Fibroblast of lung (primary cell): ENCODE data around the gene MAT2A. TPM values are rescaled to one million over a fixed set of nuclear protein-coding genes. Genes with fewer than 3 reads are reported as not detected.
A peak's percentile ranks its signal among the peaks of the same experiment; 100 is the strongest.
"Not testable (repeated sequence)": the region's sequence is repeated elsewhere in the genome, so short reads cannot be mapped to it uniquely, and the experiment has no call there.

Experiments used
- DNase-seq, 2 donors: peaks; one replicate each; pipeline versions ENCODE4 v3.0.0 to v3.0.0-alpha.2; 2010; ENCODE audit warnings: low read depth in 2 of 2
- H2AFZ ChIP-seq: 2 replicates; pipeline ENCODE4 v1.5.1; 2012; ENCODE audit warnings: low read length, control low read depth, inconsistent platforms
- H3K27ac ChIP-seq: 2 replicates; pipeline ENCODE4 v1.5.1; 2011; ENCODE audit warnings: low read length, control low read depth; ENCODE audit not compliant: insufficient read depth
- H3K27me3 ChIP-seq: 2 replicates; pipeline ENCODE4 v1.5.1; 2011; ENCODE audit warnings: mild to moderate bottlenecking, low read length; ENCODE audit not compliant: control insufficient read depth, insufficient read depth
- H3K36me3 ChIP-seq: 2 replicates; pipeline ENCODE4 v1.5.1; 2011; ENCODE audit warnings: low read length; ENCODE audit not compliant: control insufficient read depth, insufficient read depth
- H3K4me1 ChIP-seq: 2 replicates; pipeline ENCODE4 v1.5.1; 2011; ENCODE audit warnings: low read length; ENCODE audit not compliant: control insufficient read depth, insufficient read depth; ENCODE audit errors: extremely low read depth
- H3K4me2 ChIP-seq: 2 replicates; pipeline ENCODE4 v1.5.1; 2011; ENCODE audit warnings: low read length, control low read depth; ENCODE audit not compliant: insufficient read depth; ENCODE audit errors: extremely low read depth
- H3K4me3 ChIP-seq, 4 experiments: fragments of 200-600 bp in 1 of 4; sonication (generic) in 1 of 4; replicated peaks in 1 of 4; 2 replicates each; pipeline ENCODE4 v1.5.1; 2011 to 2016; ENCODE audit warnings: low read length in 4 of 4, low read depth in 3 of 4, mild to moderate bottlenecking in 3 of 4, control low read depth in 2 of 4, inconsistent platforms in 1 of 4, mixed read lengths in 1 of 4; ENCODE audit not compliant: insufficient read depth in 1 of 4; ENCODE audit errors: control extremely low read depth in 1 of 4
- H3K79me2 ChIP-seq: 2 replicates; pipeline ENCODE4 v1.5.1; 2012; ENCODE audit warnings: mild to moderate bottlenecking, low read length, inconsistent platforms; ENCODE audit not compliant: control insufficient read depth, insufficient read depth
- H3K9ac ChIP-seq: 2 replicates; pipeline ENCODE4 v1.5.1; 2011; ENCODE audit warnings: mild to moderate bottlenecking, low read length, control low read depth; ENCODE audit not compliant: insufficient read depth
- H3K9me3 ChIP-seq: 2 replicates; pipeline ENCODE4 v1.5.1; 2012; ENCODE audit warnings: low read depth, low read length; ENCODE audit not compliant: control insufficient read depth, insufficient read depth
- H4K20me1 ChIP-seq: 2 replicates; pipeline ENCODE4 v1.5.1; 2011; ENCODE audit warnings: low read length; ENCODE audit not compliant: control insufficient read depth, insufficient read depth; ENCODE audit errors: extremely low read depth
- EZH2 ChIP-seq: IDR thresholded peaks from 2 replicates; pipeline ENCODE4 v1.5.1; 2012; ENCODE audit warnings: low read length, control low read depth, mild to moderate bottlenecking; ENCODE audit errors: missing control alignments
- polyA plus RNA-seq, 2 donors: library from polyadenylated mRNA; depleted of rRNA in 1 of 2; stranded (reverse) in 1 of 2; unstranded in 1 of 2; fragments of >200 nt; gene quantifications; 2 replicates each; pipeline ENCODE4 v1.2.1, GENCODE V29; 2011 to 2012; ENCODE audit warnings: missing spikeins in 1 of 2
- total RNA-seq: library from RNA; depleted of rRNA; stranded (reverse); fragments of >200 nt; gene quantifications from 2 replicates; pipeline ENCODE4 v1.2.1, GENCODE V29; 2014
- TF ChIP-seq, protein P1 (sequence below), 2 donors: IDR thresholded peaks in 1 of 2; conservative IDR thresholded peaks in 1 of 2; 1 replicate in 1 of 2; 2 replicates in 1 of 2; pipeline ENCODE4 v1.5.1; 2011 to 2012; ENCODE audit warnings: low read length in 2 of 2, control low read depth in 1 of 2, inconsistent platforms in 1 of 2, low read depth in 1 of 2, mild to moderate bottlenecking in 1 of 2

Gene MAT2A
- total and polyA plus RNA-seq, 2 donors (not counting 1 experiment from before 2014, with no cell fraction given) = 270 to 334 TPM

DNA sequence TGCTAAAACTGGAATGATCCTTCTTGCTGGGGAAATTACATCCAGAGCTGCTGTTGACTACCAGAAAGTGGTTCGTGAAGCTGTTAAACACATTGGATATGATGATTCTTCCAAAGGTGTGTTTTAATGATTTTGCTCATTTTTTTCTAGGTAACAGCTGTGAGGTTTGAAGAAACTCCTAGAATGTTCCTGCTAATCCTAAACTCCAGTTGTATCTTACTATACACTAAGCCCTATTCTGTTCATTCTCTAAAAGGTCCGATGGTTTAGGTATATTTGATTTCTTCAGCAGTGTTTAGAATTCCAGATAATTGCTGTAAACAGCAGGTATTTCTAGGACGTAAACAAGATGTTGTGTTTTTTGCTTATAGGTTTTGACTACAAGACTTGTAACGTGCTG, 2.3 kb downstream of the MAT2A start:
- H4K20me1 ChIP-seq = peaks cover 13% of the 10 kb centered on the region
- no peaks in the 10 kb centered on the region for H3K27me3 ChIP-seq
- H2AFZ ChIP-seq = no peak overlapping the region
- peaks cover 16% of the 10 kb centered on the region for H3K4me1 ChIP-seq
- TF ChIP-seq, protein P1, sequence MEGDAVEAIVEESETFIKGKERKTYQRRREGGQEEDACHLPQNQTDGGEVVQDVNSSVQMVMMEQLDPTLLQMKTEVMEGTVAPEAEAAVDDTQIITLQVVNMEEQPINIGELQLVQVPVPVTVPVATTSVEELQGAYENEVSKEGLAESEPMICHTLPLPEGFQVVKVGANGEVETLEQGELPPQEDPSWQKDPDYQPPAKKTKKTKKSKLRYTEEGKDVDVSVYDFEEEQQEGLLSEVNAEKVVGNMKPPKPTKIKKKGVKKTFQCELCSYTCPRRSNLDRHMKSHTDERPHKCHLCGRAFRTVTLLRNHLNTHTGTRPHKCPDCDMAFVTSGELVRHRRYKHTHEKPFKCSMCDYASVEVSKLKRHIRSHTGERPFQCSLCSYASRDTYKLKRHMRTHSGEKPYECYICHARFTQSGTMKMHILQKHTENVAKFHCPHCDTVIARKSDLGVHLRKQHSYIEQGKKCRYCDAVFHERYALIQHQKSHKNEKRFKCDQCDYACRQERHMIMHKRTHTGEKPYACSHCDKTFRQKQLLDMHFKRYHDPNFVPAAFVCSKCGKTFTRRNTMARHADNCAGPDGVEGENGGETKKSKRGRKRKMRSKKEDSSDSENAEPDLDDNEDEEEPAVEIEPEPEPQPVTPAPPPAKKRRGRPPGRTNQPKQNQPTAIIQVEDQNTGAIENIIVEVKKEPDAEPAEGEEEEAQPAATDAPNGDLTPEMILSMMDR (conservative IDR thresholded peaks at IDR 0.05 in 1 of 2, IDR thresholded peaks at IDR 0.05 in 1 of 2; ENCODE audit: low read depth in 1 of 2, low read length in 2 of 2) = no peak
- TF ChIP-seq EZH2 = no peak
- H3K79me2 ChIP-seq = peaks cover 56% of the 10 kb centered on the region
- no peak for DNase-seq
- peaks cover 18% of the 10 kb centered on the region for H3K36me3 ChIP-seq
- H3K27ac ChIP-seq = no peak overlapping the region
- H3K9me3 ChIP-seq = no peaks in the 10 kb centered on the region
- peak overlapping the region; percentile 92 for H3K4me2 ChIP-seq
- peak overlapping the region; percentile 78 to 94 (median 88) for H3K4me3 ChIP-seq
- peak overlapping the region; percentile 16 for H3K9ac ChIP-seq

DNA sequence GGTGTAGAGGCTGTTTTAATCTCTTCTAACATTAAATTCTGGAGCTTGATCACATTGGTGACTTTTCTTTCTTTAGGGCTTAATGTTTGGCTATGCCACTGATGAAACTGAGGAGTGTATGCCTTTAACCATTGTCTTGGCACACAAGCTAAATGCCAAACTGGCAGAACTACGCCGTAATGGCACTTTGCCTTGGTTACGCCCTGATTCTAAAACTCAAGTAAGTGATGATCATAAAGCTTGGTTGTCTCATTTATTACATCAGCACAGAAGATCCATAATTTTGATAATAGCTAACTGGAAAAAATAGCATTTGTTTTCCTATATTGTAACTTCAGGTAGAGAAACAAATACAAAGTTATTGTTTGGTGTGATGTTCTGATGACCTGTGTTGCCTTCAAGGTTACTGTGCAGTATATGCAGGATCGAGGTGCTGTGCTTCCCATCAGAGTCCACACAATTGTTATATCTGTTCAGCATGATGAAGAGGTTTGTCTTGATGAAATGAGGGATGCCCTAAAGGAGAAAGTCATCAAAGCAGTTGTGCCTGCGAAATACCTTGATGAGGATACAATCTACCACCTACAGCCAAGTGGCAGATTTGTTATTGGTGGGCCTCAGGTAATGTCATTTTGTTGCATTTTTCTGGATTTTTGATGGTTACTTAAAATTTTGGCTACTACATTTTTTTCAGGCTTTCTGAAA, 2.9 kb downstream of the MAT2A start:
- H3K4me2 ChIP-seq = peak overlapping the region; percentile 92
- H3K79me2 ChIP-seq = peaks cover 56% of the 10 kb centered on the region
- peak in 1 of 2 donors; percentile 43 for DNase-seq
- H2AFZ ChIP-seq = no peak overlapping the region
- H3K36me3 ChIP-seq = peaks cover 18% of the 10 kb centered on the region
- peak overlapping the region; percentile 78 to 94 (median 88) for H3K4me3 ChIP-seq
- TF ChIP-seq, protein P1 (conservative IDR thresholded peaks at IDR 0.05 in 1 of 2, IDR thresholded peaks at IDR 0.05 in 1 of 2; ENCODE audit: low read depth in 1 of 2, low read length in 2 of 2) = no peak
- no peak for TF ChIP-seq EZH2
- H3K9ac ChIP-seq = no peak overlapping the region
- H3K27me3 ChIP-seq = no peaks in the 10 kb centered on the region
- no peaks in the 10 kb centered on the region for H3K9me3 ChIP-seq
- no peak overlapping the region for H3K27ac ChIP-seq
- peaks cover 16% of the 10 kb centered on the region for H3K4me1 ChIP-seq
- peaks cover 13% of the 10 kb centered on the region for H4K20me1 ChIP-seq

DNA sequence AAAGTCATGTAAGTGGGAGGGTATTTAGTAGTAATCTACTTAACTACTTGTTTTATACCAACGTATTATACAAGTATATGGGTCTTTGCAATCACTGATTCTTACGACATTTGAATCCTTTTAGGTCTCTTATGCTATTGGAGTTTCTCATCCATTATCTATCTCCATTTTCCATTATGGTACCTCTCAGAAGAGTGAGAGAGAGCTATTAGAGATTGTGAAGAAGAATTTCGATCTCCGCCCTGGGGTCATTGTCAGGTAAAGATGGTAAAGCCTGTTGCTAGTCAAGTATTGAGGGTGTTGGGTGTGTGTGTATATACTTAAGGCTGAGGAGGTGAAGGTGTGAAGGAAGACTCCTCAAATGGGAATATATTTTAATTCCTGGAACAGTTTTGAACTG, 3.8 kb downstream of the MAT2A start:
- Histone ChIP-seq H4K20me1 (peaks cover 13% of the 10 kb centered on the region), H3K27ac (no peak overlapping the region), H3K4me2 (peak overlapping the region; percentile 92), H3K27me3 (no peaks in the 10 kb centered on the region), H3K9ac (no peak overlapping the region), H3K4me3 (peak overlapping the region; percentile 4 to 92 (median 46)), H3K79me2 (peaks cover 48% of the 10 kb centered on the region), H2AFZ (no peak overlapping the region), H3K4me1 (peaks cover 13% of the 10 kb centered on the region), H3K36me3 (peaks cover 18% of the 10 kb centered on the region), H3K9me3 (no peaks in the 10 kb centered on the region)
- DNase-seq = no peak
- TF ChIP-seq, protein P1 (conservative IDR thresholded peaks at IDR 0.05 in 1 of 2, IDR thresholded peaks at IDR 0.05 in 1 of 2; ENCODE audit: low read depth in 1 of 2, low read length in 2 of 2) = no peak

DNA sequence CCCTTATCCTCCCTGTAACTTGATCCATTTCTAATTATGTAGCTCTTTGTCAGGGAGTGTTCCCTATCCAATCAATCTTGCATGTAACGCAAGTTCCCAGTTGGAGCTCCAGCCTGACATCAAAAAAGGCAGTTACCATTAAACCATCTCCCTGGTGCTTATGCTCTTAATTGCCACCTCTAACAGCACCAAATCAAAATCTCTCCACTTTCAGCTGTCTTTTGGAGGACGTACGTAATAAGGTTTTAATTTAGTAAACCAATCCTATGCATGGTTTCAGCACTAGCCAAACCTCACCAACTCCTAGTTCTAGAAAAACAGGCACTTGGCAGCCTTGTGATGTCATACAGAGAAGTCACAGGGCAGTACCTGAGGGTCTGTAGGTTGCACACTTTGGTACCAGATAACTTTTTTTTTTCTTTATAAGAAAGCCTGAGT, 5.3 kb downstream of the MAT2A start:
- DNase-seq, H3K4me3 ChIP-seq, H3K27ac ChIP-seq, H3K4me2 ChIP-seq, H3K9me3 ChIP-seq, H2AFZ ChIP-seq, H3K9ac ChIP-seq, H3K27me3 ChIP-seq: not testable (repeated sequence)
- H4K20me1 ChIP-seq = peaks cover 13% of the 10 kb centered on the region
- peaks cover 14% of the 10 kb centered on the region for H3K4me1 ChIP-seq
- peaks cover 40% of the 10 kb centered on the region for H3K79me2 ChIP-seq
- peaks cover 18% of the 10 kb centered on the region for H3K36me3 ChIP-seq
